ENCODE measurements around the gene DIPK1B. TPM values are rescaled to one million over a fixed set of nuclear protein-coding genes. Genes with fewer than 3 reads are reported as not detected.
A peak's percentile ranks its signal among the peaks of the same experiment; 100 is the strongest.
"Not testable (repeated sequence)": the region's sequence is repeated elsewhere in the genome, so short reads cannot be mapped to it uniquely, and the experiment has no call there.

DIPK1B gene
- total and polyA plus RNA-seq, 7 experiments from 2014 or later, result 0.11 to 1.6 (median 0.46) TPM; not detected in 2

DNA sequence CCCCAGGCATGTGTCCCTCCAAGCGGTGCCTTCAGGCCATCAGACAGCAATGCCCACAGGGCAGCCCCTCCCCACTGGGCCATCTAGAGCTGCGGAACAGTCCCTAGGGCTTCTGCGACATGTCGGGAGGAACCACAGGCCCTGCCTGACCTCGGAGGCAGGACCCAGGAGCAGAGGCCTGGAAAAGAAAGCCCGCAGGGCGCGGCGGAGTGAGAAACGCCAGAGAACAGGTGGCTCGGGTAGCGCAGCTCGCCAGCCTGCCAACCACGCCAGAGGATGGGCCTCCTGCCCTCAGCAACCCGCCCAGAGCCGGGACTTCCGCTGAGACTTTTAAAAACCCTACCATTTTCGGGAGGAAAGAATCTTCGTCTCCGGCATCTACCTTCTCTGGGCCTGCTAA, 45.0 kb downstream of the DIPK1B start:
- Histone ChIP-seq H3K27ac (ENCODE audit: low read depth, low read length) (no peak overlapping the region), H3K4me1 (ENCODE audit: control insufficient read depth in 2 of 2, insufficient read depth in 2 of 2, low read length in 2 of 2) (no peaks in the 10 kb centered on the region), H3K4me3 (ENCODE audit: low read length) (no peak overlapping the region), H3K36me3 (ENCODE audit: control insufficient read depth in 2 of 3, insufficient read depth in 3 of 3, low read length in 3 of 3) (no peaks in the 10 kb centered on the region), H3K27me3 (ENCODE audit: control insufficient read depth in 2 of 2, insufficient read depth in 2 of 2, low read length in 2 of 2) (no peaks in the 10 kb centered on the region), H3K9me3 (ENCODE audit: control insufficient read depth in 2 of 3, low read length in 3 of 3) (no peaks in the 10 kb centered on the region)
- Mint-ChIP-seq H3K4me3 (no peak overlapping the region), H3K36me3 (peaks cover 0 to 9% (median 5%) of the 10 kb centered on the region in 5 donors), H3K27ac (no peak overlapping the region), H3K27me3 (peaks cover 2 to 15% (median 8%) of the 10 kb centered on the region in 5 donors), H3K4me1 (peaks cover 0 to 5% (median 0%) of the 10 kb centered on the region in 7 donors), H3K9me3 (peaks cover 3 to 17% (median 7%) of the 10 kb centered on the region in 11 donors)
- ChIA-PET CTCF (no interaction called here), POLR2A (no interaction called here)
- intact Hi-C loops (cut with micrococcal nuclease), result no loop called here
- no peak for DNase-seq
- ATAC-seq, result no peak

DNA sequence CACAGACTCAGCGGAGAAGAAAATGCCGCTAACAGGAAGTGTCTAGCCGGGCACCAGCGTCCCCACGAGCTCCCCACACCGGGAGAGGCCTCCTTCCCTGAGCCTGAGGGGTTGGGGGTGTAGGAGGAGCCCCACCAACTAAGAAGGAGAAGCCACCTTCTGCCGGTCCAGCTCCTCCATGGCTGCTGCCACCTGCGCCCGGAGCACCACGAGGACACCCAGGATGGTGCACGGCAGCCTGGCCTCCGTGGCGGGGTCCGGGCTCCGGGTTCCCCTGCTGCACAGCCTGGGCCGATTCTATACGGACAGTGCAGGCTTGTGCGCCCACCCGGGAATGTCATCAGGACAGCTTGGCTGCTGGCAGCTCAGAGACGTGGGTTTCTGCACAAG, 45.4 kb downstream of the DIPK1B start:
- no peak for DNase-seq
- peaks cover 0 to 5% (median 0%) of the 10 kb centered on the region in 7 donors for H3K4me1 Mint-ChIP-seq
- no peak overlapping the region for H3K4me3 Mint-ChIP-seq
- H3K36me3 Mint-ChIP-seq, result peaks cover 0 to 5% (median under 1%) of the 10 kb centered on the region in 5 donors
- H3K27ac ChIP-seq (ENCODE audit: low read depth, low read length), result no peak overlapping the region
- peaks cover 0 to 13% (median 3%) of the 10 kb centered on the region in 11 donors for H3K9me3 Mint-ChIP-seq
- CTCF ChIA-PET, result interaction anchor here (0.5 kb wide), 1 partner anchor 312 kb away, joined by 4 read pairs; no protein-coding TSS in a partner anchor
- POLR2A ChIA-PET, result no interaction called here
- no peaks in the 10 kb centered on the region for H3K27me3 ChIP-seq (ENCODE audit: control insufficient read depth in 2 of 2, insufficient read depth in 2 of 2, low read length in 2 of 2)
- no peak overlapping the region for H3K4me3 ChIP-seq (ENCODE audit: low read length)
- intact Hi-C loops (cut with micrococcal nuclease), result no loop called here
- peaks cover 2 to 10% (median 4%) of the 10 kb centered on the region in 5 donors for H3K27me3 Mint-ChIP-seq
- no peaks in the 10 kb centered on the region for H3K36me3 ChIP-seq (ENCODE audit: control insufficient read depth in 2 of 3, insufficient read depth in 3 of 3, low read length in 3 of 3)
- no peaks in the 10 kb centered on the region for H3K9me3 ChIP-seq (ENCODE audit: control insufficient read depth in 2 of 3, low read length in 3 of 3)
- no peak for ATAC-seq
- no peaks in the 10 kb centered on the region for H3K4me1 ChIP-seq (ENCODE audit: control insufficient read depth in 2 of 2, insufficient read depth in 2 of 2, low read length in 2 of 2)
- H3K27ac Mint-ChIP-seq, result no peak overlapping the region

DNA sequence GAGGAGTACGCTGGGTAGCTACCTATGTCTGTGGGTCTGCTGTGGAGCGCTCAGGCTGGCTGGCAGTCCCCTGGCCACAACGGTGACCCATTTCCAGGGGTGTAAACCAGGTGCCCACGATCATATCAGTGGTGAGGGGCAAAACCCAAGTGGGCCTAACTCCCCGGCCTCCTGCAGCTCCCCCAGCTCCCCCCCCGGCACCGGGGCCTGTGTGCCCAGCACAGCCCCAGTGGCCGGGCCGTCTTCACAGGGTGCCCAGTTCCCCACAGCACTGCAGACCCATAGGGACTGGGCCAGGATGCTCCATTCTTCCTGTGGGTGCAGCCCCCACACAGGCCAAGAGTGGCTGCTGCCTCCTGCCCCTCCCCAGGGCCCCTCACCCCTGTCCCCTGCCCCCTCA, 46.6 kb downstream of the DIPK1B start:
- H3K27ac Mint-ChIP-seq, result no peak overlapping the region
- no peak overlapping the region for H3K27ac ChIP-seq (ENCODE audit: low read depth, low read length)
- no peak overlapping the region for H3K4me3 Mint-ChIP-seq
- ChIA-PET POLR2A (interaction anchor here (0.6 kb wide), 1 partner anchor 13 kb away, joined by 3 read pairs; no protein-coding TSS in a partner anchor), CTCF (no interaction called here)
- DNase-seq, result no peak
- H3K27me3 ChIP-seq (ENCODE audit: control insufficient read depth in 2 of 2, insufficient read depth in 2 of 2, low read length in 2 of 2), result no peaks in the 10 kb centered on the region
- no peak for ATAC-seq
- H3K9me3 ChIP-seq (ENCODE audit: control insufficient read depth in 2 of 3, low read length in 3 of 3), result no peaks in the 10 kb centered on the region
- no peak overlapping the region for H3K4me3 ChIP-seq (ENCODE audit: low read length)
- H3K4me1 ChIP-seq (ENCODE audit: control insufficient read depth in 2 of 2, insufficient read depth in 2 of 2, low read length in 2 of 2), result no peaks in the 10 kb centered on the region
- peaks cover 0 to 5% (median 0%) of the 10 kb centered on the region in 5 donors for H3K36me3 Mint-ChIP-seq
- H3K4me1 Mint-ChIP-seq, result peaks cover 0 to 5% (median 0%) of the 10 kb centered on the region in 7 donors
- peaks cover 0 to 11% (median 3%) of the 10 kb centered on the region in 11 donors for H3K9me3 Mint-ChIP-seq
- intact Hi-C loops (cut with micrococcal nuclease), result no loop called here
- no peaks in the 10 kb centered on the region for H3K36me3 ChIP-seq (ENCODE audit: control insufficient read depth in 2 of 3, insufficient read depth in 3 of 3, low read length in 3 of 3)
- H3K27me3 Mint-ChIP-seq, result peaks cover 2 to 10% (median 4%) of the 10 kb centered on the region in 5 donors

DNA sequence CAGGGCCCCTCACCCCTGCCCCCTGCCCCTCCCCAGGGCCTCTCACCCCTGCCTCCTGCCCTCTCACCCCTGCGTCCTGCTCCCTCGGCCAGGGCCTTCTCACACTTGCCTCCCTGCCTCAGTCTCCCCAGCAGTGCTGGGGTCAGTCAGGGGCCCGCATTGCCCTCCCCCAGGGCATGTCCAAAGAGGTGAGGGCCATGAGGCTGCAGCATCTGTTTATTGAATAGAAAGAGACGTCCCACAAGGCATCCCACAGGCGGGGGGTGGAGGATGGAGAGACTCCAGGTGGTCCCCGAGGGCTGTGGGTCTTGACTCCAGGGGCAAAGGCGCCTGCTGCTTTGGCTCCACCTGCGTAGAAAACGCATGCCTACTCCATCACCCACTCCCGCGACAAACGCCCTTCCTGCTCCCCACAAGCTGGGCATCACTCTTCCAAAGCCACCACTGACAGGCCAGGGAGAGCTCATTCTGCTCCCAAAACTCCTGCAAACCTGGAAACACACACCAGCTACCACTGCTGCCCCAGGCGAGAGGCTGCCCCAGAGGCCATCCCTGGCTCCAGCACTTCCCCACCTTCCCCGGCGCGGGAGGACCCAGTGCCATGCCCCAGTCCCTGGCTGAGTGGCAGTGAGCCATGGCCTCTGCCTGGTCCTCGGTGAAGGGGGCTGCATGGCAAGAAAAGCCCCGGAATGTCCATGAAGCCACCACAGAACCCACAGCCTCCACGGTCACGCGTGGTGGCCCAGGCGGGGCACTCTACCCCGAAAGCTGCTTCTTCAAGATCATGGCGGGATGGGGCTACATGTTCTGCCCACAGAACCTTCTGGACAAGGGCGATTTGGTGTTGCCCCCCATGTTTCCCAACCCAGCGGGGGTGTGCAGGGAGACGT, 47.3 kb downstream of the DIPK1B start:
- Histone ChIP-seq H3K9me3 (ENCODE audit: control insufficient read depth in 2 of 3, low read length in 3 of 3) (no peaks in the 10 kb centered on the region), H3K27ac (ENCODE audit: low read depth, low read length) (no peak overlapping the region), H3K4me1 (ENCODE audit: control insufficient read depth in 2 of 2, insufficient read depth in 2 of 2, low read length in 2 of 2) (no peaks in the 10 kb centered on the region), H3K27me3 (ENCODE audit: control insufficient read depth in 2 of 2, insufficient read depth in 2 of 2, low read length in 2 of 2) (no peaks in the 10 kb centered on the region), H3K36me3 (ENCODE audit: control insufficient read depth in 2 of 3, insufficient read depth in 3 of 3, low read length in 3 of 3) (no peaks in the 10 kb centered on the region), H3K4me3 (ENCODE audit: low read length) (no peak overlapping the region)
- DNase-seq (no peak), ATAC-seq (no peak)
- Mint-ChIP-seq H3K36me3 (peaks cover 0 to 5% (median 0%) of the 10 kb centered on the region in 5 donors), H3K4me1 (peaks cover 0 to 5% (median 0%) of the 10 kb centered on the region in 7 donors), H3K4me3 (peak overlapping the region in 2 of 10 donors; percentile 14 to 26), H3K27ac (no peak overlapping the region), H3K9me3 (peaks cover 0 to 11% (median 3%) of the 10 kb centered on the region in 11 donors), H3K27me3 (peaks cover 2 to 10% (median 4%) of the 10 kb centered on the region in 5 donors)
- intact Hi-C loops (cut with micrococcal nuclease), result no loop called here
- ChIA-PET CTCF (interaction anchor here (1.4 kb wide), 1 partner anchor 276 kb away, joined by 4 read pairs; no protein-coding TSS in a partner anchor), POLR2A (no interaction called here)

DNA sequence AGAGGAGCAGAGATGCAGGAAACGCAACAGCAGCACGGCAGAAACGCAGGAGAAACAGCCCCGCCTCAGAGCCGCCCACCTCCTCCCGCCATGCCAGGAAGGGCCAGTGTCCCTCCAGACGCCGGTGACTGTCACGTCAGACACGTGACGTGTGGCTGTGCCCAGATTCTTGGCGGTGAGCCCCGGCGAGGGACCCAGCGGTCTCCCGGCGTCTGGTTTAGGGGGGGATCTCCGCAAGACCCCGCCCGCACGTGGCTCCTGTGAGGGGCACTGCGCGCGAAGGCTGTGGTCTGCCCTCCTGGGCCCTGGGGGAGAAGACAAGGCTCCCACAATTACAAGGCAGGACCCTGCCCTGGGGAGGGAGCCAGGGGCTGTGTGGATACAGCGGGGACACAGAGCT, 48.1 kb downstream of the DIPK1B start:
- ChIA-PET POLR2A (no interaction called here), CTCF (interaction anchor here (1.4 kb wide), 1 partner anchor 275 kb away, joined by 4 read pairs; no protein-coding TSS in a partner anchor)
- Mint-ChIP-seq H3K4me1 (peaks cover 0 to 5% (median 0%) of the 10 kb centered on the region in 7 donors), H3K27me3 (peaks cover 2 to 11% (median 4%) of the 10 kb centered on the region in 5 donors), H3K9me3 (peaks cover 0 to 11% (median 3%) of the 10 kb centered on the region in 11 donors), H3K36me3 (peaks cover 0 to 5% (median 0%) of the 10 kb centered on the region in 5 donors), H3K4me3 (peak overlapping the region in 2 of 10 donors; percentile 14 to 26), H3K27ac (no peak overlapping the region)
- no peak for DNase-seq
- Histone ChIP-seq H3K27ac (ENCODE audit: low read depth, low read length) (no peak overlapping the region), H3K9me3 (ENCODE audit: control insufficient read depth in 2 of 3, low read length in 3 of 3) (no peaks in the 10 kb centered on the region), H3K4me1 (ENCODE audit: control insufficient read depth in 2 of 2, insufficient read depth in 2 of 2, low read length in 2 of 2) (no peaks in the 10 kb centered on the region), H3K36me3 (ENCODE audit: control insufficient read depth in 2 of 3, insufficient read depth in 3 of 3, low read length in 3 of 3) (no peaks in the 10 kb centered on the region), H3K27me3 (ENCODE audit: control insufficient read depth in 2 of 2, insufficient read depth in 2 of 2, low read length in 2 of 2) (no peaks in the 10 kb centered on the region), H3K4me3 (ENCODE audit: low read length) (no peak overlapping the region)
- intact Hi-C loops (cut with micrococcal nuclease), result no loop called here
- ATAC-seq, result no peak

DNA sequence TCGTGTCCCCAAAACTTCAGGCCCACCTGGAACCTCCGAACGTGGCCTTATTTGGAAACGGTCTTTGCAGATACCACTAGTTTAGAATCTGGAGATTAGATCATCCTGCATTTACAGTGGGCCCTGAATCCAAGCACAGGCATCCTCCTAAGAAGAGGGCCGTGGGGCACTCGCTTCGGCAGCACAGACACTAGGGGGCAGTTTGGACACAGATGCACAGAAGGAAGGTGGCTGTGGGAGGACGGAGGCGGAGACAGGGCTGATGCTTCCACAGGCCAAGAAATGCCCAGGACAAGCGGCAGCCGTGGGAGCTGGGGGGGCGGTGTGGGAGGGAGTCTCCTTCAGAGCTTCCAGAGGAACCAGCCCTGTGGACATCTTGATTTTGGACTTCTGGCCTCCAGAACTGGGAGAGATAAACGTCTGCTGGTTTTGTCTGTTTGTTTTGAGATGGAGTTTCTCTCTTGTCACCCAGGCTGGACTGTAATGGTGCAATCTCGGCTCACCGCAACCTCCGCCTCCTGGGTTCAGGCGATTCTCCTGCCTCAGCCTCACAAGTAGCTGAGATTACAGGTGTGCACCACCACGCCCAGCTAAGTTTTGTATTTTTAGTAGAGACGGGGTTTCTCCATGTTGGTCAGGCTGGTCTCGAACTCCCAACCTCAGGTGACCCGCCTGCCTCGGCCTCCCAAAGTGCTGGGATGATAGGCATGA, 48.6 kb downstream of the DIPK1B start:
- H3K4me1 Mint-ChIP-seq; H3K4me1 ChIP-seq (ENCODE audit: control insufficient read depth in 2 of 2, insufficient read depth in 2 of 2, low read length in 2 of 2); H3K27ac ChIP-seq (ENCODE audit: low read depth, low read length); intact Hi-C loops (cut with micrococcal nuclease); H3K9me3 ChIP-seq (ENCODE audit: control insufficient read depth in 2 of 3, low read length in 3 of 3); H3K27ac Mint-ChIP-seq; H3K36me3 Mint-ChIP-seq; H3K36me3 ChIP-seq (ENCODE audit: control insufficient read depth in 2 of 3, insufficient read depth in 3 of 3, low read length in 3 of 3); DNase-seq; POLR2A ChIA-PET; H3K27me3 Mint-ChIP-seq; H3K9me3 Mint-ChIP-seq; H3K27me3 ChIP-seq (ENCODE audit: control insufficient read depth in 2 of 2, insufficient read depth in 2 of 2, low read length in 2 of 2); H3K4me3 ChIP-seq (ENCODE audit: low read length); H3K4me3 Mint-ChIP-seq: not testable (repeated sequence)
- CTCF ChIA-PET, result interaction anchor here (1.4 kb wide), 1 partner anchor 274 kb away, joined by 4 read pairs; no protein-coding TSS in a partner anchor
- peak; percentile 25 for ATAC-seq
